Astrocyte (in vitro differentiated cells and primary cell): ENCODE measurements around the gene LGALS3. TPM values are rescaled to one million over a fixed set of nuclear protein-coding genes. Genes with fewer than 3 reads are reported as not detected.

ENCODE experiments used
- DNase-seq: peaks from one replicate; pipeline ENCODE4 v3.0.0-alpha.2; 2010; ENCODE audit warnings: low read depth
- FAIRE-seq: peaks from 2 replicates; lab custom pipeline; 2011; peaks lifted over from hg19 to GRCh38; lab: Jason Lieb, UNC
- H2AFZ ChIP-seq: 2 replicates; pipeline ENCODE4 v1.6.0; 2012; ENCODE audit warnings: low read depth, low read length, inconsistent platforms
- H3K27ac ChIP-seq: 2 replicates; pipeline ENCODE4 v1.5.1; 2011; ENCODE audit warnings: low read depth, low read length, inconsistent platforms
- H3K27me3 ChIP-seq: 2 replicates; pipeline ENCODE4 v1.6.0; 2011; ENCODE audit warnings: low read length, inconsistent platforms; ENCODE audit not compliant: insufficient read depth
- H3K36me3 ChIP-seq: 2 replicates; pipeline ENCODE4 v1.5.1; 2011; ENCODE audit warnings: low read length, inconsistent platforms; ENCODE audit not compliant: insufficient read depth
- H3K4me1 ChIP-seq: 2 replicates; pipeline ENCODE4 v1.5.1; 2011; ENCODE audit warnings: low read length, inconsistent platforms; ENCODE audit not compliant: insufficient read depth
- H3K4me2 ChIP-seq: 2 replicates; pipeline ENCODE4 v1.6.0; 2012; ENCODE audit warnings: low read length, inconsistent platforms
- H3K4me3 ChIP-seq: 2 replicates; pipeline ENCODE4 v1.5.1; 2011; ENCODE audit warnings: low read depth, mild to moderate bottlenecking, low read length, inconsistent platforms; ENCODE audit not compliant: insufficient read depth
- H3K79me2 ChIP-seq: 2 replicates; pipeline ENCODE4 v1.6.0; 2012; ENCODE audit warnings: mild to moderate bottlenecking, low read length, inconsistent platforms; ENCODE audit not compliant: insufficient read depth
- H3K9ac ChIP-seq: 2 replicates; pipeline ENCODE4 v1.6.0; 2012; ENCODE audit warnings: mild to moderate bottlenecking, low read length, inconsistent platforms
- H3K9me3 ChIP-seq: 2 replicates; pipeline ENCODE4 v1.5.1; 2012; ENCODE audit warnings: low read depth, mild to moderate bottlenecking, low read length, inconsistent platforms; ENCODE audit not compliant: insufficient read depth
- H4K20me1 ChIP-seq: 2 replicates; pipeline ENCODE4 v1.6.0; 2012; ENCODE audit warnings: low read length, inconsistent platforms; ENCODE audit not compliant: insufficient read depth
- H3K27ac Mint-ChIP-seq: one replicate; pipeline ENCODE4 v1.8.0; 2021; ENCODE audit warnings: mild to moderate bottlenecking, mixed read lengths; ENCODE audit not compliant: unreplicated experiment
- H3K27me3 Mint-ChIP-seq: one replicate; pipeline ENCODE4 v1.8.0; 2021; ENCODE audit warnings: low read depth, mixed read lengths; ENCODE audit not compliant: unreplicated experiment
- H3K36me3 Mint-ChIP-seq: one replicate; pipeline ENCODE4 v1.8.0; 2021; ENCODE audit warnings: low read depth, mixed read lengths; ENCODE audit not compliant: unreplicated experiment
- H3K4me1 Mint-ChIP-seq: one replicate; pipeline ENCODE4 v1.8.0; 2021; ENCODE audit warnings: low read depth, mixed read lengths; ENCODE audit not compliant: unreplicated experiment
- H3K4me3 Mint-ChIP-seq: one replicate; pipeline ENCODE4 v1.8.0; 2021; ENCODE audit warnings: mild to moderate bottlenecking, moderate library complexity, mixed read lengths; ENCODE audit not compliant: unreplicated experiment
- H3K9me3 Mint-ChIP-seq: one replicate; pipeline ENCODE4 v1.8.0; 2021; ENCODE audit warnings: mild to moderate bottlenecking, mixed read lengths; ENCODE audit not compliant: unreplicated experiment
- CTCF ChIP-seq: IDR thresholded peaks from 2 replicates; pipeline ENCODE4 v1.5.1; 2011; ENCODE audit warnings: low read depth, mild to moderate bottlenecking, inconsistent platforms, low read length, moderate library complexity; ENCODE audit not compliant: insufficient read depth
- EZH2 ChIP-seq: IDR thresholded peaks from 2 replicates; pipeline ENCODE4 v1.6.1; 2012; ENCODE audit warnings: mild to moderate bottlenecking, low read length, inconsistent platforms; ENCODE audit not compliant: insufficient read depth
- total RNA-seq: library from RNA; stranded (reverse); gene quantifications from 2 replicates; pipeline ENCODE4 v1.2.1, GENCODE V29; 2021

Gene LGALS3
- total RNA-seq, 1 donor from 2014 or later, result 37.4 TPM

DNA sequence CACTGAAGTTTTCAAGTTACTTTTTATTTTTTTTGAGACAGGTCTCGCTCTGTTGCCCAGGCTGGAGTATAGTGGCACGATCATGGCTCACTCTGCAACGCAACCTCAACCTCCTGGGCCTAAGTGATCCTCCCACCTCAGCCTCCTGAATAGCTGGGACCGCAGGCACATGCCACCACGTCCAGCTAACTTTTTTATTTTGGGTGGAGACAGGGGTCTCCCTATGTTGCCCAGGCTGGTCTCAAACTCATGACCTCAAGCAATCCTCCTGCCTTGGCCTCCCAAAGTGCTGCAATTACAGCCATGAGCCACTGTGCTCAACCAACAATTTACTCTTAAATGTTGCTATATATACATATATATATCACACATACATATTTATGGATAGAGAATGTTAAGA lies 27.4 kb upstream of the LGALS3 start:
- Mint-ChIP-seq H3K4me1 (peaks cover 28% of the 10 kb centered on the region), H3K27me3 (no peaks in the 10 kb centered on the region), H3K9me3 (peaks cover 12% of the 10 kb centered on the region), H3K27ac (no peak overlapping the region), H3K4me3 (no peak overlapping the region), H3K36me3 (no peaks in the 10 kb centered on the region)
- Histone ChIP-seq H3K9me3 (peaks cover 8% of the 10 kb centered on the region), H3K4me1 (peaks cover 25% of the 10 kb centered on the region), H3K4me3 (no peak overlapping the region), H3K4me2 (no peak overlapping the region), H3K36me3 (no peaks in the 10 kb centered on the region), H3K79me2 (no peaks in the 10 kb centered on the region), H3K9ac (no peak overlapping the region), H2AFZ (peak overlapping the region; percentile 54), H3K27me3 (no peaks in the 10 kb centered on the region), H4K20me1 (no peaks in the 10 kb centered on the region), H3K27ac (peak overlapping the region; percentile 97)
- no peak for FAIRE-seq
- no peak for TF ChIP-seq CTCF
- no peak for TF ChIP-seq EZH2
- DNase-seq, result no peak

- peaks cover 12% of the 10 kb centered on the region for H3K9me3 Mint-ChIP-seq
- Histone ChIP-seq H3K9me3 (peaks cover 8% of the 10 kb centered on the region), H3K4me2 (peak overlapping the region; percentile 77), H3K4me3 (peak overlapping the region; percentile 34), H4K20me1 (no peaks in the 10 kb centered on the region), H2AFZ (peak overlapping the region; percentile 54), H3K9ac (peak overlapping the region; percentile 82), H3K27ac (peak overlapping the region; percentile 97), H3K4me1 (peaks cover 26% of the 10 kb centered on the region), H3K36me3 (no peaks in the 10 kb centered on the region), H3K27me3 (no peaks in the 10 kb centered on the region), H3K79me2 (no peaks in the 10 kb centered on the region)
- DNase-seq, result peak; percentile 98
- peaks cover 28% of the 10 kb centered on the region for H3K4me1 Mint-ChIP-seq
- H3K36me3 Mint-ChIP-seq, result no peaks in the 10 kb centered on the region
- TF ChIP-seq CTCF, result no peak
- FAIRE-seq, result no peak
- H3K4me3 Mint-ChIP-seq, result peak overlapping the region; percentile 55
- peak overlapping the region; percentile 99 for H3K27ac Mint-ChIP-seq
- no peaks in the 10 kb centered on the region for H3K27me3 Mint-ChIP-seq
These were observed 26.9 kb upstream of the LGALS3 start for GRCh38 chr14:55102141-55102621.

- H3K4me1 ChIP-seq, result peaks cover 35% of the 10 kb centered on the region
- H3K27ac ChIP-seq, result peak overlapping the region; percentile 97
- Mint-ChIP-seq H3K27ac (peak overlapping the region; percentile 99), H3K36me3 (no peaks in the 10 kb centered on the region), H3K4me3 (peak overlapping the region; percentile 62), H3K4me1 (peaks cover 35% of the 10 kb centered on the region), H3K9me3 (peaks cover 17% of the 10 kb centered on the region), H3K27me3 (no peaks in the 10 kb centered on the region)
- H3K4me2 ChIP-seq, result peak overlapping the region; percentile 77
- H3K9ac ChIP-seq, result peak overlapping the region; percentile 82
- H3K9me3 ChIP-seq, result peaks cover 8% of the 10 kb centered on the region
- H3K27me3 ChIP-seq, result no peaks in the 10 kb centered on the region
- FAIRE-seq (no peak), DNase-seq (peak; percentile 94)
- no peak for TF ChIP-seq CTCF
- TF ChIP-seq EZH2, result no peak
- no peaks in the 10 kb centered on the region for H4K20me1 ChIP-seq
- H2AFZ ChIP-seq, result peak overlapping the region; percentile 27
- no peaks in the 10 kb centered on the region for H3K36me3 ChIP-seq
- no peaks in the 10 kb centered on the region for H3K79me2 ChIP-seq
- peak overlapping the region; percentile 34 for H3K4me3 ChIP-seq
These were observed 25.9 kb upstream of the LGALS3 start for GRCh38 chr14:55103005-55103640.
